Measurements from ENCODE around the gene A1BG.
"Not testable (repeated sequence)": the region's sequence is repeated elsewhere in the genome, so short reads cannot be mapped to it uniquely, and the experiment has no call there.

The A1BG gene

GRCh38 chr19:58385891-58386575 is 32.7 kb upstream of the A1BG start:
- no peak for DNase-seq (ENCODE audit: low spot score)

- DNase-seq (ENCODE audit: low spot score), result no peak
Observed at GRCh38 chr19:58385313-58385890, 32.1 kb upstream of the A1BG start.

- DNase-seq (ENCODE audit: low spot score), result no peak
Observed at GRCh38 chr19:58382997-58383603, 29.8 kb upstream of the A1BG start.

- no peak for DNase-seq (ENCODE audit: low spot score)
Observed at GRCh38 chr19:58381460-58382212, 28.3 kb upstream of the A1BG start.

GRCh38 chr19:58380662-58381459 is 27.6 kb upstream of the A1BG start, which contains the start of gene ZNF837:
Gene ZNF837, minus strand, starts transcription at chr19:58381030. Its CDS starts 11,698 bp downstream, at chr19:58369332.
- DNase-seq (ENCODE audit: low spot score), result peak; percentile 100

GRCh38 chr19:58380037-58380661 is 26.9 kb upstream of the A1BG start:
- DNase-seq (ENCODE audit: low spot score), result no peak

- DNase-seq (ENCODE audit: low spot score), result no peak
Observed at GRCh38 chr19:58379246-58379645, 26.0 kb upstream of the A1BG start.

- DNase-seq (ENCODE audit: low spot score), result not testable (repeated sequence)
Observed at GRCh38 chr19:58376724-58377123, 23.4 kb upstream of the A1BG start.

- no peak for DNase-seq (ENCODE audit: low spot score)
Observed at GRCh38 chr19:58374200-58374599, 20.9 kb upstream of the A1BG start.

GRCh38 chr19:58372311-58373133 is 19.2 kb upstream of the A1BG start:
- no peak for DNase-seq (ENCODE audit: low spot score)

GRCh38 chr19:58368561-58369360 is 15.5 kb upstream of the A1BG start:
- DNase-seq (ENCODE audit: low spot score), result no peak

- DNase-seq (ENCODE audit: low spot score), result no peak
Observed at GRCh38 chr19:58367698-58368454, 14.6 kb upstream of the A1BG start.

- DNase-seq (ENCODE audit: low spot score), result no peak
Observed at GRCh38 chr19:58366585-58367430, 13.5 kb upstream of the A1BG start.

GRCh38 chr19:58364146-58364545 is 10.9 kb upstream of the A1BG start:
- no peak for DNase-seq (ENCODE audit: low spot score)

- DNase-seq (ENCODE audit: low spot score), result peak; percentile 94
Observed at GRCh38 chr19:58362272-58362994, 9.1 kb upstream of the A1BG start, which contains the start of gene ZNF497. Gene ZNF497, minus strand, starts transcription at chr19:58362751. Its CDS starts 5,116 bp downstream, at chr19:58357635.

- no peak for DNase-seq (ENCODE audit: low spot score)
Observed at GRCh38 chr19:58361900-58362271, 8.6 kb upstream of the A1BG start.

GRCh38 chr19:58357481-58358145 is 4.3 kb upstream of the A1BG start:
- DNase-seq (ENCODE audit: low spot score), result no peak

All from cerebellar cortex (tissue), 1 donor.